HFF-Myc (cell line): Measurements from ENCODE around the gene WDFY4.

Experiments
- DNase-seq: peaks from one replicate; pipeline ENCODE4 v3.0.0-alpha.2; 2011; ENCODE audit warnings: low read depth; ENCODE audit errors: extremely low read depth
- H3K4me3 ChIP-seq: replicated peaks from 2 replicates; pipeline ENCODE4 v1.5.1; 2011; ENCODE audit warnings: low read depth, mild to moderate bottlenecking, control low read depth, low read length
- CTCF ChIP-seq: IDR thresholded peaks from 2 replicates; pipeline ENCODE4 v1.5.1; 2012; ENCODE audit warnings: mild to moderate bottlenecking, low read depth, low read length, control low read depth; ENCODE audit errors: missing control alignments

Gene WDFY4

GRCh38 chr10:48777110-48777509 lies 92.4 kb downstream of the WDFY4 start:
- TF ChIP-seq CTCF: no peak
- H3K4me3 ChIP-seq: no peak overlapping the region
- no peak for DNase-seq

GRCh38 chr10:48778193-48778857 lies 93.7 kb downstream of the WDFY4 start:
- no peak for TF ChIP-seq CTCF
- H3K4me3 ChIP-seq: no peak overlapping the region
- no peak for DNase-seq

- H3K4me3 ChIP-seq: no peak overlapping the region
- TF ChIP-seq CTCF: no peak
- no peak for DNase-seq
These were observed 94.4 kb downstream of the WDFY4 start for GRCh38 chr10:48779077-48779476.

- H3K4me3 ChIP-seq: no peak overlapping the region
- no peak for TF ChIP-seq CTCF
- DNase-seq: no peak
These were observed 95.0 kb downstream of the WDFY4 start for GRCh38 chr10:48779546-48780152.

- TF ChIP-seq CTCF: no peak
- DNase-seq: no peak
- H3K4me3 ChIP-seq: no peak overlapping the region
These were observed 95.7 kb downstream of the WDFY4 start for GRCh38 chr10:48780341-48780740.

- TF ChIP-seq CTCF: no peak
- H3K4me3 ChIP-seq: no peak overlapping the region
- no peak for DNase-seq
These were observed 97.7 kb downstream of the WDFY4 start for GRCh38 chr10:48782386-48782785.
